AG04450 (cell line): ENCODE results near the gene CEPT1. TPM values are rescaled to one million over a fixed set of nuclear protein-coding genes. Genes with fewer than 3 reads are reported as not detected.

Source experiments
- CTCF ChIA-PET: fragments of 300-600, 350-600 bp; formaldehyde crosslinking; extraction: SDS; loops from one replicate; lab custom pipeline; 2022; ENCODE audit warnings: antibody characterized with exemption, inconsistent platforms; lab: Charles Lee
- POLR2A ChIA-PET: fragments of 350-600 bp; formaldehyde crosslinking; extraction: SDS; loops from one replicate; lab custom pipeline; 2021; ENCODE audit warnings: antibody characterized with exemption, inconsistent platforms; lab: Yijun Ruan, JAX
- DNase-seq: peaks from one replicate; pipeline ENCODE4 v3.0.0-alpha.2; 2011; ENCODE audit warnings: low read depth, low spot score
- H3K27ac ChIP-seq: one replicate; pipeline ENCODE4 v1.5.1; 2012; ENCODE audit warnings: low read depth, low read length, control low read depth
- H3K27me3 ChIP-seq: one replicate; pipeline ENCODE4 v1.6.0; 2012; ENCODE audit warnings: low read length; ENCODE audit not compliant: control insufficient read depth, insufficient read depth
- H3K4me3 ChIP-seq: 2 replicates; pipeline ENCODE4 v1.5.1; 2011; ENCODE audit warnings: mild to moderate bottlenecking, low read depth, low read length, control low read depth
- H3K9me3 ChIP-seq: 2 replicates; pipeline ENCODE4 v1.5.1; 2012; ENCODE audit warnings: low read length; ENCODE audit not compliant: control insufficient read depth, insufficient read depth
- CTCF ChIP-seq: IDR thresholded peaks from 2 replicates; pipeline ENCODE4 v1.5.1; 2011; ENCODE audit warnings: low read depth, low read length, control low read depth, inconsistent platforms
- polyA plus RNA-seq: library from polyadenylated mRNA; depleted of rRNA; stranded (reverse); fragments of >200 nt; gene quantifications from 2 replicates; pipeline ENCODE4 v1.2.3, GENCODE V29; 2011

The CEPT1 gene
- polyA plus RNA-seq, 1 experiment, result 28.6 TPM

- no peak for TF ChIP-seq CTCF
- no peak for DNase-seq
- ChIA-PET CTCF (interaction anchor here (0.6 to 4.6 kb wide), 6 partner anchors 9 to 181 kb away, joined by 3 to 32 read pairs (median 6); no protein-coding TSS in a partner anchor), POLR2A (no interaction called here)
- Histone ChIP-seq H3K4me3 (no peak overlapping the region), H3K27me3 (no peaks in the 10 kb centered on the region), H3K9me3 (no peaks in the 10 kb centered on the region), H3K27ac (no peak overlapping the region)
Observed at GRCh38 chr1:111220302-111220890, 80.4 kb downstream of the CEPT1 start.

GRCh38 chr1:111221276-111221632 is 81.2 kb downstream of the CEPT1 start:
- DNase-seq, result no peak
- no peak for TF ChIP-seq CTCF
- H3K9me3 ChIP-seq, result no peaks in the 10 kb centered on the region
- ChIA-PET POLR2A (no interaction called here), CTCF (interaction anchor here (1.0 to 4.6 kb wide), 3 partner anchors 11 to 180 kb away, joined by 3 to 32 read pairs (median 8); no protein-coding TSS in a partner anchor)
- no peaks in the 10 kb centered on the region for H3K27me3 ChIP-seq
- no peak overlapping the region for H3K27ac ChIP-seq
- no peak overlapping the region for H3K4me3 ChIP-seq

GRCh38 chr1:111221633-111222291 is 81.7 kb downstream of the CEPT1 start:
- no peak overlapping the region for H3K4me3 ChIP-seq
- H3K27me3 ChIP-seq, result no peaks in the 10 kb centered on the region
- no peaks in the 10 kb centered on the region for H3K9me3 ChIP-seq
- no peak overlapping the region for H3K27ac ChIP-seq
- no peak for TF ChIP-seq CTCF
- POLR2A ChIA-PET, result no interaction called here
- DNase-seq, result no peak
- CTCF ChIA-PET, result interaction anchor here (1.0 to 4.6 kb wide), 3 partner anchors 11 to 179 kb away, joined by 3 to 32 read pairs (median 8); no protein-coding TSS in a partner anchor

- DNase-seq, result no peak
- Histone ChIP-seq H3K4me3 (no peak overlapping the region), H3K27ac (no peak overlapping the region), H3K9me3 (no peaks in the 10 kb centered on the region), H3K27me3 (no peaks in the 10 kb centered on the region)
- ChIA-PET CTCF (interaction anchor here (0.6 to 1.8 kb wide), 27 partner anchors 8 to 547 kb away, joined by 3 to 80 read pairs (median 5); no protein-coding TSS in a partner anchor), POLR2A (no interaction called here)
- TF ChIP-seq CTCF, result peak; percentile 97
Observed at GRCh38 chr1:111222308-111223125, 82.5 kb downstream of the CEPT1 start.
